ENCODE data around the gene NDUFC1. TPM values are rescaled to one million over a fixed set of nuclear protein-coding genes. Genes with fewer than 3 reads are reported as not detected.

Gene NDUFC1
- total and polyA plus RNA-seq, 4 donors = 12.4 to 192 (median 50.8) TPM

GRCh38 chr4:139242511-139243051 is 59.7 kb downstream of the NDUFC1 start:
- H3K27me3 ChIP-seq (ENCODE audit: control insufficient read depth in 4 of 4, insufficient read depth in 4 of 4, low read length in 3 of 4) = no peaks in the 10 kb centered on the region

More at GRCh38 chr4:139242511-139243051, 59.7 kb downstream of the NDUFC1 start:
- H3K4me3 ChIP-seq (ENCODE audit: low read depth in 1 of 3, low read length in 3 of 3) = no peak overlapping the region
- 90% methylated on average over 2 of the region's 2 CpGs for WGBS
- TF ChIP-seq GABPA (IDR thresholded peaks at IDR 0.05 in 1 of 2, conservative IDR thresholded peaks at IDR 0.05 in 1 of 2) = no peak
- no peak for TF ChIP-seq FOXA1 (IDR thresholded peaks at IDR 0.05)
- TF ChIP-seq TAF1 (conservative IDR thresholded peaks at IDR 0.05) = no peak
- TF ChIP-seq ZBTB33 (IDR thresholded peaks at IDR 0.05) = no peak
- no peak for TF ChIP-seq ATF3 (IDR thresholded peaks at IDR 0.05)
- TF ChIP-seq RAD21 (IDR thresholded peaks at IDR 0.05) = no peak
- no peak for TF ChIP-seq JUND (IDR thresholded peaks at IDR 0.05)
- no peak for TF ChIP-seq FOXA2 (IDR thresholded peaks at IDR 0.05)
- no peak for TF ChIP-seq CTCF (IDR thresholded peaks at IDR 0.05; ENCODE audit: low read depth, low read length, missing input control)
- no peak for TF ChIP-seq REST (IDR thresholded peaks at IDR 0.05)
- no peak for TF ChIP-seq YY1 (IDR thresholded peaks at IDR 0.05)
- TF ChIP-seq NR2F2 (IDR thresholded peaks at IDR 0.05) = no peak
- no peak for TF ChIP-seq HNF4A (conservative IDR thresholded peaks at IDR 0.05)
- no peak for TF ChIP-seq SP1 (IDR thresholded peaks at IDR 0.05)
- TF ChIP-seq MAX (IDR thresholded peaks at IDR 0.05) = no peak
- TF ChIP-seq EGR1 (IDR thresholded peaks at IDR 0.05; ENCODE audit: low read depth in 2 of 2) = no peak
- no peak for TF ChIP-seq HNF4G (IDR thresholded peaks at IDR 0.05)
- TF ChIP-seq RXRA (IDR thresholded peaks at IDR 0.05) = no peak
- H3K9ac ChIP-seq (ENCODE audit: low read depth in 1 of 2, low read length in 2 of 2) = no peak overlapping the region
- H3K4me1 ChIP-seq (ENCODE audit: control insufficient read depth in 4 of 4, insufficient read depth in 4 of 4, low read length in 3 of 4) = peaks cover 0 to 11% (median 3%) of the 10 kb centered on the region in 4 donors
- H3K36me3 ChIP-seq (ENCODE audit: control insufficient read depth in 4 of 4, insufficient read depth in 3 of 4, low read depth in 1 of 4, low read length in 3 of 4) = no peaks in the 10 kb centered on the region
- H3K9me3 ChIP-seq (ENCODE audit: control insufficient read depth in 4 of 4, low read length in 3 of 4) = no peaks in the 10 kb centered on the region
- no peak for DNase-seq (ENCODE audit: low spot score)
- no peak overlapping the region for H3K27ac ChIP-seq (ENCODE audit: low read depth in 1 of 2, low read length in 2 of 2)

Data from liver (tissue), 9 donors.